ENCODE data around the gene MNX1. TPM values are rescaled to one million over a fixed set of nuclear protein-coding genes. Genes with fewer than 3 reads are reported as not detected.
A peak's percentile ranks its signal among the peaks of the same experiment; 100 is the strongest.

MNX1 gene
- total and polyA plus RNA-seq, 9 of the 15 experiments (the other 6 are each of a cell fraction or from before 2014, with no cell fraction given), result 0.15 to 8.0 (median 1.4) TPM

DNA sequence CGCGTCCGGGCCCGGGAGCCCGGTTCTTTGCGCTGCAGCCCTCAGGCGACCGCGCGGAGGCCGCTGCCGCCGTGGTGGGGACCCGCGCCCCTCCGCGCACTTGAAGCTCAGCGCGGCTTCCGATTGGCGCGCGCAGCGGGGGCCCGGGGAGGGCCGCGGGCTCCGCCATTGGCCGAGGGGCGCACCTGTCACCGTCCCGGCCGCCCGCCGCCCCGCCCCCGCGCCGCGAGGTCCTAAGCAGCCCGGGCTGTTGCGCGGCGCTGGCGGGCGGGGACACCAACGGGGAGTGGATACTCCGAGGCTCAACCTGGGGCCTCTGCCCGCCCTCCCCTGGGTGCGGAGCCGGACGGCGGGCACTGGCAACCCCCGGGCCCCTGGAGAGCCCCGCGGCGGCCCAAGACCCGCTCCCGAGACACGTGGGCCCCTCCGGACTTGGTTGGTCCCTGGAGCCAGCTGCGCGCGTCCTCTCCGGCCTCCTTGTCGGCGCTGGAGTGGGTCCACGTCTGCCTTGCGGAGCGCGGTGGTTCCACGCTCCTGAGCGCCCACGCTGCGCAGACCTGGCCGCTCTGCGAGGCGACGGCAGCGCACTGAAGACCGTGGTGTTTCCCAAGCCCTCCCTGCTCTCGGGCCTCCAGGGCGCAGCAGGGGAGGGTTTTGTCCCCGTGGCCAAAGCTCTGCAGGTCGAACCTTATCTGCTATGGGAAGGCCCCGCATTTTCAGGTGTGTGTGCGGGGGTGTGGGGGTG, at the start of gene MNX1 (continued):
- 0 out of 2 replicates have a peak, but pooled peaks have one; percentile 68 for TF ChIP-seq ZNF609 (CRISPR knock-in tag; IDR thresholded peaks at IDR 0.05; ENCODE audit: borderline replicate concordance)
- TF ChIP-seq, protein P1, sequence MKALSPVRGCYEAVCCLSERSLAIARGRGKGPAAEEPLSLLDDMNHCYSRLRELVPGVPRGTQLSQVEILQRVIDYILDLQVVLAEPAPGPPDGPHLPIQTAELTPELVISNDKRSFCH (CRISPR knock-in tag; IDR thresholded peaks at IDR 0.05), result no peak
- TF ChIP-seq, protein P1 (tag; IDR thresholded peaks at IDR 0.05), result no peak
- TF ChIP-seq SRSF1 (IDR thresholded peaks at IDR 0.05; ENCODE audit: low read depth, low read length), result no peak
- peak; percentile 61 for TF ChIP-seq NFYB (IDR thresholded peaks at IDR 0.05; ENCODE audit: extremely low read depth, insufficient read length)
- TF ChIP-seq, protein P2, sequence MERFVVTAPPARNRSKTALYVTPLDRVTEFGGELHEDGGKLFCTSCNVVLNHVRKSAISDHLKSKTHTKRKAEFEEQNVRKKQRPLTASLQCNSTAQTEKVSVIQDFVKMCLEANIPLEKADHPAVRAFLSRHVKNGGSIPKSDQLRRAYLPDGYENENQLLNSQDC (CRISPR knock-in tag; IDR thresholded peaks at IDR 0.05), result no peak
- TF ChIP-seq MED1 (CRISPR knock-in tag; IDR thresholded peaks at IDR 0.05; ENCODE audit: borderline replicate concordance), result no peak
- TF ChIP-seq, protein P3, sequence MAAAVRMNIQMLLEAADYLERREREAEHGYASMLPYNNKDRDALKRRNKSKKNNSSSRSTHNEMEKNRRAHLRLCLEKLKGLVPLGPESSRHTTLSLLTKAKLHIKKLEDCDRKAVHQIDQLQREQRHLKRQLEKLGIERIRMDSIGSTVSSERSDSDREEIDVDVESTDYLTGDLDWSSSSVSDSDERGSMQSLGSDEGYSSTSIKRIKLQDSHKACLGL (CRISPR knock-in tag; IDR thresholded peaks at IDR 0.05; ENCODE audit: borderline replicate concordance, poor library complexity, severe bottlenecking), result no peak
- TF ChIP-seq THAP7 (CRISPR knock-in tag; IDR thresholded peaks at IDR 0.05), result no peak
- peak; percentile 22; the same call in 1 of the 2 replicates for TF ChIP-seq HSF4 (CRISPR knock-in tag; IDR thresholded peaks at IDR 0.05; ENCODE audit: borderline replicate concordance)
- TF ChIP-seq SIN3A (IDR thresholded peaks at IDR 0.05; ENCODE audit: borderline replicate concordance in 2 of 2, control insufficient read depth in 1 of 2, low read depth in 2 of 2, low read length in 2 of 2), result peak; percentile 3 to 42; a peak in 1 of 4 replicates
- TF ChIP-seq ZNF584 (CRISPR knock-in tag; IDR thresholded peaks at IDR 0.05; ENCODE audit: low read depth), result 0 out of 2 replicates have a peak, but pooled peaks have one; percentile 16
- TF ChIP-seq MYC (IDR thresholded peaks at IDR 0.05; ENCODE audit: low read depth, low read length), result peak; percentile 79
- peak; percentile 66; the same call in 1 of the 2 replicates for TF ChIP-seq MYC (CRISPR knock-in tag; IDR thresholded peaks at IDR 0.05; ENCODE audit: borderline replicate concordance, low read depth)
- TF ChIP-seq U2AF1 (optimal IDR thresholded peaks at IDR 0.05; ENCODE audit: low read depth, low read length), result peak; percentile 23
- peak; percentile 52; the same call in 1 of the 2 replicates for TF ChIP-seq EGR1 (conservative IDR thresholded peaks at IDR 0.05)
- TF ChIP-seq, protein P4, sequence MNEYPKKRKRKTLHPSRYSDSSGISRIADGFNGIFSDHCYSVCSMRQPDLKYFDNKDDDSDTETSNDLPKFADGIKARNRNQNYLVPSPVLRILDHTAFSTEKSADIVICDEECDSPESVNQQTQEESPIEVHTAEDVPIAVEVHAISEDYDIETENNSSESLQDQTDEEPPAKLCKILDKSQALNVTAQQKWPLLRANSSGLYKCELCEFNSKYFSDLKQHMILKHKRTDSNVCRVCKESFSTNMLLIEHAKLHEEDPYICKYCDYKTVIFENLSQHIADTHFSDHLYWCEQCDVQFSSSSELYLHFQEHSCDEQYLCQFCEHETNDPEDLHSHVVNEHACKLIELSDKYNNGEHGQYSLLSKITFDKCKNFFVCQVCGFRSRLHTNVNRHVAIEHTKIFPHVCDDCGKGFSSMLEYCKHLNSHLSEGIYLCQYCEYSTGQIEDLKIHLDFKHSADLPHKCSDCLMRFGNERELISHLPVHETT (CRISPR knock-in tag; conservative IDR thresholded peaks at IDR 0.05 in 1 of 2, IDR thresholded peaks at IDR 0.05 in 1 of 2), result peak in 1 of 2 experiments; percentile 24; a peak in 1 of 4 replicates
